Subcutaneous abdominal adipose tissue (tissue), 5 donors: ENCODE data around the gene PLEKHA6.
A peak's percentile ranks its signal among the peaks of the same experiment; 100 is the strongest.

Source experiments
- H3K27ac ChIP-seq: one replicate; pipeline ENCODE4 v1.7.0; 2013; ENCODE audit warnings: low read depth, mild to moderate bottlenecking, inconsistent platforms, low read length, moderate library complexity
- H3K27me3 ChIP-seq, 5 donors: one replicate each; pipeline ENCODE4 v1.7.0; 2013; ENCODE audit warnings: low read length in 5 of 5, inconsistent platforms in 1 of 5; ENCODE audit not compliant: control insufficient read depth in 5 of 5, insufficient read depth in 4 of 5
- H3K36me3 ChIP-seq, 5 donors: one replicate each; pipeline ENCODE4 v1.7.0; 2013; ENCODE audit warnings: low read length in 5 of 5; ENCODE audit not compliant: control insufficient read depth in 5 of 5, insufficient read depth in 5 of 5
- H3K4me1 ChIP-seq, 5 donors: one replicate each; pipeline ENCODE4 v1.7.0; 2013; ENCODE audit warnings: low read length in 5 of 5, mild to moderate bottlenecking in 3 of 5, moderate library complexity in 1 of 5; ENCODE audit not compliant: control insufficient read depth in 5 of 5, insufficient read depth in 5 of 5
- H3K4me3 ChIP-seq, 5 donors: one replicate each; pipeline ENCODE4 v1.7.0; 2013; ENCODE audit warnings: low read length in 5 of 5, low read depth in 1 of 5
- H3K9ac ChIP-seq, 5 donors: one replicate each; pipeline ENCODE4 v1.7.0; 2013; ENCODE audit warnings: low read length in 5 of 5, mild to moderate bottlenecking in 4 of 5, moderate library complexity in 3 of 5
- H3K9me3 ChIP-seq, 5 donors: one replicate each; pipeline ENCODE4 v1.7.0; 2013; ENCODE audit warnings: low read length in 5 of 5; ENCODE audit not compliant: control insufficient read depth in 5 of 5
- donor health status: healthy.
- donor health status: healthy.
- donor health status: healthy.
- donor health status: healthy.
- donor health status: healthy.

The PLEKHA6 gene

GRCh38 chr1:204203206-204203767 is 156.4 kb downstream of the PLEKHA6 start:
- peaks cover 0 to 23% (median 11%) of the 10 kb centered on the region in 5 donors for H3K4me1 ChIP-seq
- no peak overlapping the region for H3K9ac ChIP-seq
- no peak overlapping the region for H3K27ac ChIP-seq
- peaks cover 7 to 26% (median 12%) of the 10 kb centered on the region in 5 donors for H3K27me3 ChIP-seq
- no peaks in the 10 kb centered on the region for H3K9me3 ChIP-seq
- H3K4me3 ChIP-seq, result no peak overlapping the region
- no peaks in the 10 kb centered on the region for H3K36me3 ChIP-seq

DNA sequence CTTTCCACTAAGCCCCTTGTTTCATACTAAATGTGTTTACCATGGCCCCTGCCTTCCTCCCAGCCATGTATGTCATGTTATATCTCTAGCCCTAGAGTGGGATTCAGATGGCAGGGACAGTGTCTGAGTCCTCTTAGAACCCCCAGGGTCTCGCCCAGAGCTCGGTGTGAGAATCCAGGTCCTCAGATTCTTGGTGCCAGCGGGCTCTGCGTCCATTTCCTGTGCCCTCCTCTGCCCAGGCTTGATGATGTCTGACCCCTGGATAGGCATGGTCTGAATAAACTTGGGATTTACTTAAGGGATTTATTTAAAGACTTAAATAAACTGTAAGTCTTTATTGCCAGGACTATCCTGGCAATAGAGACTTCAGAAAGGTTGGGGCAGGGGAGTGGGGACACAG is 157.2 kb downstream of the PLEKHA6 start:
- Histone ChIP-seq H3K27ac (no peak overlapping the region), H3K9me3 (no peaks in the 10 kb centered on the region), H3K4me3 (no peak overlapping the region), H3K36me3 (no peaks in the 10 kb centered on the region), H3K27me3 (peaks cover 7 to 26% (median 12%) of the 10 kb centered on the region in 5 donors), H3K4me1 (peaks cover 0 to 27% (median 12%) of the 10 kb centered on the region in 5 donors), H3K9ac (no peak overlapping the region)

DNA sequence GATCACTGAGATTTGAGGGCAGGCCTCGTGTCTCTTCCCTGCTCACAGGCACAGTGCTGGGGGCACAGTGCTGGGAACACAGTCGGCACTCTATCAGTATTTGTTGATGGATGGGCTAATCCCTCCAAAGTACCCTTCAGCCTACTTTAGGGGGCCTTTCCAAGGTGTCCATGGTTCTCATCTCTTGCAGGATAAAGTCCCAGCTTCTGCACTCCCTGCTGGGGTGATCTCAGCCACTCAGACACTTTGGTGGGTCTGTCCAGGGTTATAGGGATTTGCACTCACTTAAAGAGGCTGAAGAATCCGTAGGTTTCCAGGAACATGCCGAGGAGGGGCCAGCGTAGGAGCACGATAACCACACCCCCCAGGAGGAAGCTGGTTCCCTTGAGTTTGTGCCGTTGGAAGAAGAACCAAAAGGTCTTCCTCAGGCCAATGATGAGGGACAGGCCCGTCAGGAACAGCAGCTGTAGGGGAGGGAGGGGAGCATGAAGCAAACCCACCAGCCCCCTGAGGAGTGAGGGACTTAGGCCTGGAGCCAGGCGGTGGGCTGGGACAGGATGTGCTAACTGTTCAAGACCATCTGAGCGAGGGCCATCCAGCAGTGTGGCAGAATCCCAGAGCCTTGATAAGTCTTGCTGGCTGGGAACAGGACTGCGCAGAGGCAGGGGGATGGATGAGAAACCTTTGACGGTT is 158.2 kb downstream of the PLEKHA6 start:
- peaks cover 7 to 31% (median 13%) of the 10 kb centered on the region in 5 donors for H3K27me3 ChIP-seq
- no peak overlapping the region for H3K4me3 ChIP-seq
- peaks cover 0 to 23% (median 8%) of the 10 kb centered on the region in 5 donors for H3K4me1 ChIP-seq
- H3K9me3 ChIP-seq, result no peaks in the 10 kb centered on the region
- H3K27ac ChIP-seq, result no peak overlapping the region
- no peaks in the 10 kb centered on the region for H3K36me3 ChIP-seq
- no peak overlapping the region for H3K9ac ChIP-seq

- Histone ChIP-seq H3K9ac (no peak overlapping the region), H3K4me1 (peaks cover 0 to 18% (median 8%) of the 10 kb centered on the region in 5 donors), H3K27me3 (peaks cover 7 to 47% (median 28%) of the 10 kb centered on the region in 5 donors), H3K4me3 (no peak overlapping the region), H3K9me3 (no peaks in the 10 kb centered on the region), H3K36me3 (no peaks in the 10 kb centered on the region), H3K27ac (no peak overlapping the region)
These were observed 160.2 kb downstream of the PLEKHA6 start for GRCh38 chr1:204199579-204199978.

- no peak overlapping the region for H3K27ac ChIP-seq
- H3K9me3 ChIP-seq, result no peaks in the 10 kb centered on the region
- no peak overlapping the region for H3K4me3 ChIP-seq
- H3K4me1 ChIP-seq, result peaks cover 0 to 18% (median 8%) of the 10 kb centered on the region in 5 donors
- peaks cover 7 to 45% (median 28%) of the 10 kb centered on the region in 5 donors for H3K27me3 ChIP-seq
- peak overlapping the region in 1 of 5 donors; percentile 33 for H3K9ac ChIP-seq
- no peaks in the 10 kb centered on the region for H3K36me3 ChIP-seq
These were observed 161.1 kb downstream of the PLEKHA6 start for GRCh38 chr1:204198348-204199340.

DNA sequence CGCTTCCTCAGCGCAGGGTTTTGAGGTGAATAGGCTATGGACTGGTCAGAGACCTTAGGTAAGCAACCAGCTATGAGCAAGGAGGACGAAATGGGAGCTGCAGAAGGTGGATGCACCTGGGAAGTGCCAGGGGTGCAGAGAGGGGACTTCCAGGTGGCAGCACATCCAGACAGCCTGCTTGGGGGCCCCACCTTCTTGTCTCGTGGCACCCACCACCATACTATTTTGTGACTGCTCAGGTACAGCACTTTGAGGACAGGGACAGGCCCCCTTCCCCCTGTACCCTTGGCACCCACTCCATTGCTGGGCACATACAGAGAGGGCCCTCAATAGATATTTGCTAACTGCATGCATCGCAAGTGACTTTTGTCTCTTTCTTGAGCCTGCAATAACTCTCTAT is 162.7 kb downstream of the PLEKHA6 start:
- peaks cover 0 to 41% (median 16%) of the 10 kb centered on the region in 5 donors for H3K27me3 ChIP-seq
- no peaks in the 10 kb centered on the region for H3K9me3 ChIP-seq
- H3K36me3 ChIP-seq, result no peaks in the 10 kb centered on the region
- peaks cover 0 to 18% (median 8%) of the 10 kb centered on the region in 5 donors for H3K4me1 ChIP-seq
- H3K9ac ChIP-seq, result no peak overlapping the region
- H3K27ac ChIP-seq, result no peak overlapping the region
- H3K4me3 ChIP-seq, result no peak overlapping the region

DNA sequence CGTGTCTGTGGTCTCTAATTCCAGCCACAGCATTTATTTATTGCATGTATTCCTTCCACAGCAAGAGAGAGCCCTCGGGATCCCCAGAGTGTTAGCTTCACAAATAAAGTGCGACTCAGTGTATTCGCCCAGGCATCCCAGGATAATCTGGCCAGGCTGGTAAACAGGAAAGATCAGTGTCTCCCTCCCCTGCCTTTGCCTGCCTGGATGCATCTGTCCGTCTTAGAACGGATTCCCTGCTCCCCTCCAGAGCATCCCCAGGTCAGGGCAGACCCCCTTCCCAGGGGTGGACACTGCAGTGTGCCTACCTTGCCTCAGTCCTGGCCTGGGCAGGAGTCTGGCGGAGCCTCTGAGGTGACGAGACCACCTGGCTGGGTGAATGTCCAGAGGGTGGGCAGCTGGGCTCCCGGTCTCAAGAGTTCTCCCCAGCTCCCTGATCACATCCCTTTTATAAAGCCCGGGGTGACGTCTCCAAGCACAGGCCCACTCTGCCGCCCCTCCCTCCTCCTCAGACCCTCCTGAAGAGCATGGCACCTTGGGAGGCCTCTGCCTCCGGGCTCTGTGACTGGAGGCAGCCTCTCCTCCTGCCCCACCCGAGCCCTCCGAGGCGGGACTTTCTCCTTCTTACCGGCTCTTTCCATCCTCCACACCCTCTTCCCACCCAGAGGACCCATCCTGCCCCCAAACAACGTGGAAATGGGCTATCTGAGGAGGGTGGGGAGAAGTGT is 163.5 kb downstream of the PLEKHA6 start, which contains the start of gene KISS1:
TSS of gene KISS1 (minus strand) at position 424 of the 728 bp plus-strand sequence. CDS start 3,615 bp downstream, outside the sequence.
- no peak within 1 kb of the TSS for H3K9ac ChIP-seq
- H3K27ac ChIP-seq, result no peak within 1 kb of the TSS
- H3K9me3 ChIP-seq, result no peaks in the 10 kb centered on the region
- no peak within 1 kb of the TSS for H3K4me3 ChIP-seq
- H3K4me1 ChIP-seq, result peaks cover 0 to 18% (median 8%) of the 10 kb centered on the region in 5 donors
- H3K27me3 ChIP-seq, result peaks cover 0 to 37% (median 14%) of the 10 kb centered on the region in 5 donors
- no peaks in the 10 kb centered on the region for H3K36me3 ChIP-seq

DNA sequence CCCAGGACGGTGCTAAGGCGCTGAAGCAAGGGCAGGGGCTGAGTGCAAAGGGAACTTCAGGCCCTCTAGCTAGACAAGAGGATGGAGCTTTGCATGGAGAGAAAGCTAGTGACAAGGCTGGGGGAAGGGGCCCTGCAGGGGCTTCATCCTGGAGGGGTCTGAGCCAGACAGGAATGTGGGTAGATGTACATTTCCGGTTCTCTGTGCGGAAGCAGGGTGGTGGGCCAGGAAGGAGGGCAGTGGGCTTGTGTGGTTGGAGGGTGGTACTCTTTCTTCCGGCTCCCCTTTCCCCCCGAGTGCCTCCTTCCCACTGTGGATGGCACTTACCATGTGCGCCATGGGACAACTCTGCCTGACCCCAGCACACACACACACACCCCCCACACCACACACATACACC is 165.0 kb downstream of the PLEKHA6 start:
- H3K27me3 ChIP-seq, result peaks cover 0 to 36% (median 14%) of the 10 kb centered on the region in 5 donors
- H3K4me1 ChIP-seq, result peaks cover 0 to 22% (median 12%) of the 10 kb centered on the region in 5 donors

GRCh38 chr1:204194080-204194479 is 165.6 kb downstream of the PLEKHA6 start:
- no peak overlapping the region for H3K9ac ChIP-seq
- H3K27me3 ChIP-seq, result peaks cover 0 to 41% (median 19%) of the 10 kb centered on the region in 5 donors

More for the DNA sequence above, 165.0 kb downstream of the PLEKHA6 start:
- Histone ChIP-seq H3K4me3 (no peak overlapping the region), H3K9me3 (no peaks in the 10 kb centered on the region), H3K9ac (no peak overlapping the region), H3K27ac (no peak overlapping the region), H3K36me3 (no peaks in the 10 kb centered on the region)

More at GRCh38 chr1:204194080-204194479, 165.6 kb downstream of the PLEKHA6 start:
- H3K9me3 ChIP-seq, result no peaks in the 10 kb centered on the region
- no peaks in the 10 kb centered on the region for H3K36me3 ChIP-seq
- no peak overlapping the region for H3K27ac ChIP-seq
- peaks cover 0 to 18% (median 12%) of the 10 kb centered on the region in 5 donors for H3K4me1 ChIP-seq
- H3K4me3 ChIP-seq, result no peak overlapping the region
